Measurements from ENCODE around the gene RABGAP1L. TPM values are rescaled to one million over a fixed set of nuclear protein-coding genes. Genes with fewer than 3 reads are reported as not detected.
"Not testable (repeated sequence)": the region's sequence is repeated elsewhere in the genome, so short reads cannot be mapped to it uniquely, and the experiment has no call there.

The RABGAP1L gene
- total RNA-seq, 2 experiments from 2014 or later, result 98.1 to 158 TPM

GRCh38 chr1:174812656-174813055 lies 653.3 kb downstream of the RABGAP1L start:
- H3K9me3 ChIP-seq (ENCODE audit: low read length), result no peaks in the 10 kb centered on the region
- peaks cover 80% of the 10 kb centered on the region for H3K4me1 ChIP-seq (ENCODE audit: insufficient read depth, low read length, poor library complexity, severe bottlenecking)
- H3K27ac ChIP-seq (ENCODE audit: low read depth, low read length, poor library complexity, severe bottlenecking), result peak overlapping the region; percentile 24
- H4K20me1 ChIP-seq (ENCODE audit: insufficient read depth, low read length), result no peaks in the 10 kb centered on the region
- no peak overlapping the region for H2AFZ ChIP-seq (ENCODE audit: low read length)
- no peak overlapping the region for H3K4me2 ChIP-seq (ENCODE audit: low read length)
- intact Hi-C loops (cut with micrococcal nuclease; ENCODE audit: unreplicated experiment), result loop anchor here (10.0 kb wide), 1 partner anchor 538 kb away; no protein-coding TSS in a partner anchor
- peaks cover 37% of the 10 kb centered on the region for H3K36me3 ChIP-seq (ENCODE audit: insufficient read depth, low read length)
- no peaks in the 10 kb centered on the region for H3K9me2 ChIP-seq (ENCODE audit: insufficient read depth, low read length)
- peaks cover 11% of the 10 kb centered on the region; the same call in 1 of the 2 replicates for H3K79me2 ChIP-seq (ENCODE audit: insufficient read depth, low read depth, low read length)
- DNase-seq (ENCODE audit: low spot score), result no peak
- POLR2A ChIA-PET, result interaction anchor here (0.8 to 1.7 kb wide), 6 partner anchors 8 to 66 kb away, joined by 4 to 9 read pairs (median 5); no protein-coding TSS in a partner anchor
- H3K4me3 ChIP-seq (ENCODE audit: low read depth, low read length, poor library complexity, severe bottlenecking), result no peak overlapping the region
- no peak for TF ChIP-seq EZH2phosphoT487 (IDR thresholded peaks at IDR 0.05; ENCODE audit: borderline replicate concordance, low read depth, low read length)
- no peak for TF ChIP-seq CTCF (conservative IDR thresholded peaks at IDR 0.05; ENCODE audit: low read length)
- CTCF ChIA-PET (ENCODE audit: unreplicated experiment), result no interaction called here
- BruUV-seq (replicated peaks), result no TSS peak

GRCh38 chr1:174815036-174815435 lies 655.7 kb downstream of the RABGAP1L start:
- BruUV-seq (replicated peaks), result no TSS peak
- H3K4me2 ChIP-seq (ENCODE audit: low read length), result peak overlapping the region; percentile 70
- H3K36me3 ChIP-seq (ENCODE audit: insufficient read depth, low read length), result peaks cover 34% of the 10 kb centered on the region
- peaks cover 11% of the 10 kb centered on the region; the same call in 1 of the 2 replicates for H3K79me2 ChIP-seq (ENCODE audit: insufficient read depth, low read depth, low read length)
- peaks cover 87% of the 10 kb centered on the region for H3K4me1 ChIP-seq (ENCODE audit: insufficient read depth, low read length, poor library complexity, severe bottlenecking)
- TF ChIP-seq EZH2phosphoT487 (IDR thresholded peaks at IDR 0.05; ENCODE audit: borderline replicate concordance, low read depth, low read length) (no peak), CTCF (conservative IDR thresholded peaks at IDR 0.05; ENCODE audit: low read length) (no peak)
- DNase-seq (ENCODE audit: low spot score), result peak; percentile 36
- H2AFZ ChIP-seq (ENCODE audit: low read length), result peak overlapping the region; percentile 30; the same call in 1 of the 2 replicates
- CTCF ChIA-PET (ENCODE audit: unreplicated experiment), result no interaction called here
- POLR2A ChIA-PET, result interaction anchor here (0.8 to 3.1 kb wide), 7 partner anchors 15 to 122 kb away, joined by 3 to 24 read pairs (median 5); no protein-coding TSS in a partner anchor
- no peaks in the 10 kb centered on the region for H3K9me2 ChIP-seq (ENCODE audit: insufficient read depth, low read length)
- peak overlapping the region; percentile 77 for H3K27ac ChIP-seq (ENCODE audit: low read depth, low read length, poor library complexity, severe bottlenecking)
- intact Hi-C loops (cut with micrococcal nuclease; ENCODE audit: unreplicated experiment), result loop anchor here (2.0 to 10.0 kb wide), 3 partner anchors 43 to 540 kb away; no protein-coding TSS in a partner anchor
- no peaks in the 10 kb centered on the region for H3K9me3 ChIP-seq (ENCODE audit: low read length)
- no peaks in the 10 kb centered on the region for H4K20me1 ChIP-seq (ENCODE audit: insufficient read depth, low read length)
- peak overlapping the region; percentile 37 for H3K4me3 ChIP-seq (ENCODE audit: low read depth, low read length, poor library complexity, severe bottlenecking)

- ChIA-PET POLR2A (interaction anchor here (0.5 to 3.1 kb wide), 16 partner anchors 11 to 954 kb away, joined by 3 to 24 read pairs (median 5); no protein-coding TSS in a partner anchor), CTCF (ENCODE audit: unreplicated experiment) (interaction anchor here (0.6 kb wide), 1 partner anchor 152 kb away, joined by 3 read pairs; no protein-coding TSS in a partner anchor)
- Histone ChIP-seq H3K4me3 (ENCODE audit: low read depth, low read length, poor library complexity, severe bottlenecking) (peak overlapping the region; percentile 37), H4K20me1 (ENCODE audit: insufficient read depth, low read length) (no peaks in the 10 kb centered on the region), H3K79me2 (ENCODE audit: insufficient read depth, low read depth, low read length) (peaks cover 11% of the 10 kb centered on the region; the same call in 1 of the 2 replicates), H3K4me1 (ENCODE audit: insufficient read depth, low read length, poor library complexity, severe bottlenecking) (peaks cover 83% of the 10 kb centered on the region), H3K36me3 (ENCODE audit: insufficient read depth, low read length) (peaks cover 34% of the 10 kb centered on the region), H3K9me2 (ENCODE audit: insufficient read depth, low read length) (no peaks in the 10 kb centered on the region), H3K27ac (ENCODE audit: low read depth, low read length, poor library complexity, severe bottlenecking) (peak overlapping the region; percentile 77), H2AFZ (ENCODE audit: low read length) (peak overlapping the region; percentile 30; the same call in 1 of the 2 replicates), H3K4me2 (ENCODE audit: low read length) (peak overlapping the region; percentile 70), H3K9me3 (ENCODE audit: low read length) (no peaks in the 10 kb centered on the region)
- intact Hi-C loops (cut with micrococcal nuclease; ENCODE audit: unreplicated experiment), result loop anchor here (2.0 to 10.0 kb wide), 3 partner anchors 43 to 541 kb away; no protein-coding TSS in a partner anchor
- TF ChIP-seq EZH2phosphoT487 (IDR thresholded peaks at IDR 0.05; ENCODE audit: borderline replicate concordance, low read depth, low read length) (no peak), CTCF (conservative IDR thresholded peaks at IDR 0.05; ENCODE audit: low read length) (no peak)
- TSS peak; percentile 13 for BruUV-seq (replicated peaks)
- DNase-seq (ENCODE audit: low spot score), result peak; percentile 70
These were observed 656.2 kb downstream of the RABGAP1L start for GRCh38 chr1:174815474-174815908.

GRCh38 chr1:174816621-174817020 lies 657.3 kb downstream of the RABGAP1L start:
- POLR2A ChIA-PET, result interaction anchor here (0.8 to 2.9 kb wide), 13 partner anchors 9 to 164 kb away, joined by 4 to 24 read pairs (median 7); no protein-coding TSS in a partner anchor
- DNase-seq (ENCODE audit: low spot score); BruUV-seq (replicated peaks); H4K20me1 ChIP-seq (ENCODE audit: insufficient read depth, low read length); H3K4me2 ChIP-seq (ENCODE audit: low read length); H3K9me3 ChIP-seq (ENCODE audit: low read length); H2AFZ ChIP-seq (ENCODE audit: low read length); H3K4me3 ChIP-seq (ENCODE audit: low read depth, low read length, poor library complexity, severe bottlenecking); H3K9me2 ChIP-seq (ENCODE audit: insufficient read depth, low read length): not testable (repeated sequence)
- Histone ChIP-seq H3K27ac (ENCODE audit: low read depth, low read length, poor library complexity, severe bottlenecking) (peak overlapping the region; percentile 77), H3K79me2 (ENCODE audit: insufficient read depth, low read depth, low read length) (peaks cover 11% of the 10 kb centered on the region; the same call in 1 of the 2 replicates), H3K36me3 (ENCODE audit: insufficient read depth, low read length) (peaks cover 38% of the 10 kb centered on the region), H3K4me1 (ENCODE audit: insufficient read depth, low read length, poor library complexity, severe bottlenecking) (peaks cover 72% of the 10 kb centered on the region)
- CTCF ChIA-PET (ENCODE audit: unreplicated experiment), result interaction anchor here (0.6 kb wide), 1 partner anchor 17 kb away, joined by 8 read pairs; no protein-coding TSS in a partner anchor
- intact Hi-C loops (cut with micrococcal nuclease; ENCODE audit: unreplicated experiment), result loop anchor here (5.0 to 10.0 kb wide), 2 partner anchors 44 to 542 kb away; no protein-coding TSS in a partner anchor

Measured in OCI-LY7 (cell line).